Activated CD8-positive, alpha-beta T cell treated with anti-CD3 and anti-CD28 coated beads for 36 hours (primary cell): ENCODE results near the gene FILIP1L. TPM values are rescaled to one million over a fixed set of nuclear protein-coding genes. Genes with fewer than 3 reads are reported as not detected.

Source experiments
- ATAC-seq: fragments of 200-7000 bp; cut with Tn5 transposase; one replicate; pipeline ENCODE4 v1.10.0; 2021; ENCODE audit warnings: mild to moderate bottlenecking, moderate library complexity
- CTCF ChIA-PET: fragments of 350-600 bp; sonication (Branson Sonifier 250); formaldehyde crosslinking; loops from one replicate; lab custom pipeline; 2021; ENCODE audit warnings: antibody characterized with exemption; lab: Charles Lee
- POLR2A ChIA-PET: fragments of 350-600 bp; sonication (Branson Sonifier 250); formaldehyde crosslinking; loops from one replicate; lab custom pipeline; 2021; ENCODE audit warnings: antibody characterized with exemption; lab: Charles Lee
- DNase-seq: peaks from one replicate; pipeline ENCODE4 v3.0.0-alpha.2; 2020
- H3K27ac Mint-ChIP-seq: one replicate; pipeline ENCODE4 v1.8.0; 2021; ENCODE audit warnings: mild to moderate bottlenecking, mixed read lengths
- H3K27me3 Mint-ChIP-seq: one replicate; pipeline ENCODE4 v1.8.0; 2021; ENCODE audit warnings: mixed read lengths
- H3K36me3 Mint-ChIP-seq: one replicate; pipeline ENCODE4 v1.8.0; 2021; ENCODE audit warnings: low read depth, mixed read lengths
- H3K4me1 Mint-ChIP-seq: one replicate; pipeline ENCODE4 v1.8.0; 2021; ENCODE audit warnings: low read depth, mixed read lengths
- H3K4me3 Mint-ChIP-seq: one replicate; pipeline ENCODE4 v1.8.0; 2021; ENCODE audit warnings: mild to moderate bottlenecking, moderate library complexity, mixed read lengths
- H3K9me3 Mint-ChIP-seq: one replicate; pipeline ENCODE4 v1.8.0; 2021; ENCODE audit warnings: mixed read lengths
- CTCF ChIP-seq: fragments of 200-600 bp; IDR thresholded peaks from one replicate; pipeline ENCODE4 v1.8.0; 2022; ENCODE audit warnings: antibody characterized with exemption, mild to moderate bottlenecking
- intact Hi-C: fragments of 100-400 bp; cut with micrococcal nuclease; formaldehyde crosslinking; loops from one replicate; pipeline ENCODE4 v1.10.0; 2022
- total RNA-seq, 2 experiments: library from RNA; stranded (reverse); gene quantifications; one replicate each; pipeline ENCODE4 v1.2.3, GENCODE V29; 2021

The FILIP1L gene
- total RNA-seq, 2 experiments from 2014 or later = 0.11 to 0.13 TPM

- Mint-ChIP-seq H3K27ac (no peak overlapping the region), H3K36me3 (no peaks in the 10 kb centered on the region)
These were observed 6.4 kb upstream of the FILIP1L start for GRCh38 chr3:100120693-100121092.

GRCh38 chr3:100120012-100120411, 5.7 kb upstream of the FILIP1L start:
- ATAC-seq (no peak), DNase-seq (no peak)
- Mint-ChIP-seq H3K9me3 (no peaks in the 10 kb centered on the region), H3K27me3 (no peaks in the 10 kb centered on the region), H3K27ac (no peak overlapping the region), H3K4me3 (no peak overlapping the region), H3K36me3 (no peaks in the 10 kb centered on the region), H3K4me1 (peaks cover 2% of the 10 kb centered on the region)
- intact Hi-C loops = no loop called here
- ChIA-PET CTCF (no interaction called here), POLR2A (no interaction called here)
- no peak for TF ChIP-seq CTCF

More at GRCh38 chr3:100120693-100121092, 6.4 kb upstream of the FILIP1L start:
- Mint-ChIP-seq H3K9me3 (no peaks in the 10 kb centered on the region), H3K4me1 (peaks cover 6% of the 10 kb centered on the region), H3K27me3 (no peaks in the 10 kb centered on the region), H3K4me3 (no peak overlapping the region)
- DNase-seq = no peak
- intact Hi-C loops = no loop called here
- no peak for ATAC-seq
- ChIA-PET POLR2A (no interaction called here), CTCF (no interaction called here)
- no peak for TF ChIP-seq CTCF

- no peak for ATAC-seq
- H3K27me3 Mint-ChIP-seq = no peaks in the 10 kb centered on the region
- no peaks in the 10 kb centered on the region for H3K36me3 Mint-ChIP-seq
- no peaks in the 10 kb centered on the region for H3K4me1 Mint-ChIP-seq
- H3K27ac Mint-ChIP-seq = no peak overlapping the region
- DNase-seq = no peak
- POLR2A ChIA-PET = no interaction called here
- H3K9me3 Mint-ChIP-seq = no peaks in the 10 kb centered on the region
- CTCF ChIA-PET = no interaction called here
- TF ChIP-seq CTCF = no peak
- H3K4me3 Mint-ChIP-seq = no peak overlapping the region
- intact Hi-C loops = no loop called here
These were observed 2.8 kb upstream of the FILIP1L start for GRCh38 chr3:100117093-100117492.

GRCh38 chr3:100113723-100114412, 433 bp downstream of the FILIP1L start:
- POLR2A ChIA-PET = interaction anchor here (1.2 kb wide), 1 partner anchor 13 kb away, joined by 3 read pairs; no protein-coding TSS in a partner anchor
- H3K36me3 Mint-ChIP-seq = peaks cover 13% of the 10 kb centered on the region
- TF ChIP-seq CTCF = no peak
- DNase-seq = no peak
- no peaks in the 10 kb centered on the region for H3K9me3 Mint-ChIP-seq
- no peak overlapping the region for H3K4me3 Mint-ChIP-seq
- no peaks in the 10 kb centered on the region for H3K4me1 Mint-ChIP-seq
- no peaks in the 10 kb centered on the region for H3K27me3 Mint-ChIP-seq
- no peak overlapping the region for H3K27ac Mint-ChIP-seq
- CTCF ChIA-PET = no interaction called here
- intact Hi-C loops = no loop called here
- ATAC-seq = no peak

GRCh38 chr3:100111728-100112127, 2.6 kb downstream of the FILIP1L start:
- no peaks in the 10 kb centered on the region for H3K27me3 Mint-ChIP-seq
- CTCF ChIA-PET = interaction anchor here (1.4 kb wide), 1 partner anchor 142 kb away, joined by 3 read pairs; no protein-coding TSS in a partner anchor

More at GRCh38 chr3:100111728-100112127, 2.6 kb downstream of the FILIP1L start:
- TF ChIP-seq CTCF = no peak
- DNase-seq (no peak), ATAC-seq (no peak)
- H3K36me3 Mint-ChIP-seq = peaks cover 15% of the 10 kb centered on the region
- intact Hi-C loops = no loop called here
- peaks cover 1% of the 10 kb centered on the region for H3K4me1 Mint-ChIP-seq
- no peak overlapping the region for H3K4me3 Mint-ChIP-seq
- POLR2A ChIA-PET = no interaction called here
- H3K27ac Mint-ChIP-seq = no peak overlapping the region
- no peaks in the 10 kb centered on the region for H3K9me3 Mint-ChIP-seq
